ENCODE measurements around the gene MAN2B1.

DNA sequence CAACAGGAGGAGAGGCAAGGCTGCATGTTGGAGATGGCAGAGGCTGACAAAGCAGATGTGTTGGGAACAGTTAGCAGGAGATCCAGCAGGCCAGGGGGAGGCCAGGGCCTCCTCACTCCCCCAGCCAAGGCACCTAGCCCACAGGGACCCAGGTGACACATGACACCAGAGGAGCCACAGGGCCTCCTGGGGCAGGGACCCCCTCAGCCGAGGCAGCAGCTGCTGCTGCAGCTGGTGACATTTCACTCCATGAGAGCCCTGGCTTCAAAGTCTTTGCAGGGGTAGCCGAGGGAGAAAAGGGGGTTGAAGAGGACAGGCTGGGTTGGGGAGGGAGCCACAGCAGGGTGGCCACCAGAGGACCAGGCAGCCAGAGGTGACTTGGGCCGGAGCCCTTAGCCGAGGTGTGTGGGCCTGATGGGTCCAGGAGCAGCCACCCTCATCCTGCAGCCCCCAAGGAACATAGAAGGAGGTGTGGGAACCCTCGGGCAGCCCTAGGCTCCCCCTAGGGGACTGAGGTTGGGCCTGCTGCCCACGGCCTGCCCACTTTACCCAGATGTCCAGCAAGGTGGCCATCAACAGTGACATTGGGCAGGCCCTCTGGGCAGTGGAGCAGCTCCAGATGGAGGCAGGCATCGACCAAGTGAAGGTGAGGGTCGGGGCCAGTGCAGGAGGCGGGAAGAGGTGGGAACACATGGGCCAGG lies 21.1 kb upstream of the MAN2B1 start, which contains the start of gene GNG14:
- TF ChIP-seq SP1 (IDR thresholded peaks at IDR 0.05) (no peak), BHLHE40 (IDR thresholded peaks at IDR 0.05; ENCODE audit: borderline replicate concordance) (no peak), FOXK2 (IDR thresholded peaks at IDR 0.05) (no peak), FOXM1 (IDR thresholded peaks at IDR 0.05; ENCODE audit: borderline replicate concordance) (no peak), LEF1 (IDR thresholded peaks at IDR 0.05; ENCODE audit: borderline replicate concordance) (no peak), ARNT (IDR thresholded peaks at IDR 0.05) (no peak), CTBP1 (IDR thresholded peaks at IDR 0.05; ENCODE audit: borderline replicate concordance) (no peak), SUZ12 (IDR thresholded peaks at IDR 0.05) (no peak), FOXA1 (IDR thresholded peaks at IDR 0.05) (no peak), ELF4 (IDR thresholded peaks at IDR 0.05) (no peak)
- TF ChIP-seq, protein P1, sequence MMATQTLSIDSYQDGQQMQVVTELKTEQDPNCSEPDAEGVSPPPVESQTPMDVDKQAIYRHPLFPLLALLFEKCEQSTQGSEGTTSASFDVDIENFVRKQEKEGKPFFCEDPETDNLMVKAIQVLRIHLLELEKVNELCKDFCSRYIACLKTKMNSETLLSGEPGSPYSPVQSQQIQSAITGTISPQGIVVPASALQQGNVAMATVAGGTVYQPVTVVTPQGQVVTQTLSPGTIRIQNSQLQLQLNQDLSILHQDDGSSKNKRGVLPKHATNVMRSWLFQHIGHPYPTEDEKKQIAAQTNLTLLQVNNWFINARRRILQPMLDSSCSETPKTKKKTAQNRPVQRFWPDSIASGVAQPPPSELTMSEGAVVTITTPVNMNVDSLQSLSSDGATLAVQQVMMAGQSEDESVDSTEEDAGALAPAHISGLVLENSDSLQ (IDR thresholded peaks at IDR 0.05): no peak

Data from HEK293T (cell line).